Measurements from ENCODE around the gene HSF4.

DNA sequence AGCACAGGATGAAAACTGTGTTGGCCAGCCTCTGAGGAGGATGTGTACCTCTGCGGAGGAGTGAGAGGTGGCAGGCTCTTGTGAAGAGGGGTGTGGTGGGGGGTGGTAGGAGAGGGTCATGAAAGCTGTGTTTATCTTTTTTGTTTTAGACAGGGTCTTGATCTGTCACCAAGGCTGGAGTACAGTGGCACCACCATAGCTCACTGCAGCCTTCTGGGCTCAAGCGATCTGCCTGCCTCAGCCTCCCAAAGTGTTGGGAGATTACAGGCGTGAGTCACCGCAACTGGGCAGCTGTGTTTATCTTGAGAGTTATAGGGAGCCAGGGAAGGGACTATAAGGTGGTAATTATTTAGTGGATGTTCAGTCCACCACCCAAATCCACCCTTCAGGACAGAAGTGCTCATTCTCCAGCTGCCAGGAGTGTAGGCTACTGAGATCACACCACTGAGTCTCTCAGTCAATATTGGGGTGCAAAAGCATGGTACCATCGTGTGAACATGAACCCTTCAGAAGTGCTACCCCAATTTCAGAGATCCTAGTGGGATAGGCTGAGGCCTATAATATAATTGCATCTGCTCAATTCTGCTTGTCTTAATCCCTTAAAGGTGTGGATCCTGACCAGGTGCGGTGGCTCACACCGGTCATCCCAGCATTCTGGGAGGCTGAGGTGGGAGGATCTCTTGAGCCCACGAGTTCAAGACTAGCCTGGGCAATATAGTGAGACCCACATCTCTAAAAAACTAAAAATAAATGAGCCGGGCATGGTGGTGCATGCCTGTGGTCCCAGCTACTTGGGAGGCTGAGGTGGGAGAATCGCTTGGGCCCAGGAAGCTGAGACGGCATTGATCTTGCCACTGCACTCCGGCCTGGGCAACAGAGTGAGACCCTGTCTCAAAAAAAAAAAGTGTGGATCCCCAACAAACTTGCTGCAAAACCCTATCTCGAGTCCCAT lies 26.2 kb downstream of the HSF4 start:
- TF ChIP-seq, protein P1, sequence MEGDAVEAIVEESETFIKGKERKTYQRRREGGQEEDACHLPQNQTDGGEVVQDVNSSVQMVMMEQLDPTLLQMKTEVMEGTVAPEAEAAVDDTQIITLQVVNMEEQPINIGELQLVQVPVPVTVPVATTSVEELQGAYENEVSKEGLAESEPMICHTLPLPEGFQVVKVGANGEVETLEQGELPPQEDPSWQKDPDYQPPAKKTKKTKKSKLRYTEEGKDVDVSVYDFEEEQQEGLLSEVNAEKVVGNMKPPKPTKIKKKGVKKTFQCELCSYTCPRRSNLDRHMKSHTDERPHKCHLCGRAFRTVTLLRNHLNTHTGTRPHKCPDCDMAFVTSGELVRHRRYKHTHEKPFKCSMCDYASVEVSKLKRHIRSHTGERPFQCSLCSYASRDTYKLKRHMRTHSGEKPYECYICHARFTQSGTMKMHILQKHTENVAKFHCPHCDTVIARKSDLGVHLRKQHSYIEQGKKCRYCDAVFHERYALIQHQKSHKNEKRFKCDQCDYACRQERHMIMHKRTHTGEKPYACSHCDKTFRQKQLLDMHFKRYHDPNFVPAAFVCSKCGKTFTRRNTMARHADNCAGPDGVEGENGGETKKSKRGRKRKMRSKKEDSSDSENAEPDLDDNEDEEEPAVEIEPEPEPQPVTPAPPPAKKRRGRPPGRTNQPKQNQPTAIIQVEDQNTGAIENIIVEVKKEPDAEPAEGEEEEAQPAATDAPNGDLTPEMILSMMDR (conservative IDR thresholded peaks at IDR 0.05 in 1 of 2, IDR thresholded peaks at IDR 0.05 in 1 of 2; ENCODE audit: extremely low read depth in 1 of 2, insufficient read depth in 1 of 2, low read depth in 1 of 2, low read length in 2 of 2), result no peak
- TF ChIP-seq EZH2 (IDR thresholded peaks at IDR 0.05; ENCODE audit: borderline replicate concordance, low read length), result no peak
